PC-9 (cell line): ENCODE data around the gene AGAP1. TPM values are rescaled to one million over a fixed set of nuclear protein-coding genes. Genes with fewer than 3 reads are reported as not detected.
A peak's percentile ranks its signal among the peaks of the same experiment; 100 is the strongest.

ENCODE experiments used
- BruUV-seq: library from RNA; stranded (reverse); fragments of 400-500 nt; replicated peaks from 2 replicates; lab custom pipeline; 2021; lab: Mats Ljungman, UMichigan
- CTCF ChIA-PET: fragments of 300-600 bp; sonication (Branson Sonifier 250); formaldehyde crosslinking; loops from one replicate; lab custom pipeline; 2022; ENCODE audit warnings: antibody characterized with exemption; lab: Charles Lee
- POLR2A ChIA-PET: fragments of 300-600 bp; sonication (Branson Sonifier 250); formaldehyde crosslinking; loops from one replicate; lab custom pipeline; 2022; ENCODE audit warnings: antibody characterized with exemption; ENCODE audit not compliant: unreplicated experiment; lab: Charles Lee
- DNase-seq, 2 experiments: peaks; one replicate each; pipeline versions ENCODE4 v3.0.0 to v3.0.0-alpha.2; 2015 to 2022; ENCODE audit warnings: mixed read lengths in 1 of 2
- H2AFZ ChIP-seq: fragments of 200-600 bp; sonication (generic); 2 replicates; pipeline ENCODE4 v1.8.1; 2017; ENCODE audit warnings: antibody characterized with exemption
- H3F3A ChIP-seq: fragments of 200-600 bp; sonication (generic); 2 replicates; pipeline ENCODE4 v1.8.1; 2017; ENCODE audit warnings: antibody characterized with exemption, mild to moderate bottlenecking, low read depth; ENCODE audit not compliant: insufficient read depth
- H3K27ac ChIP-seq: fragments of 200-600 bp; sonication (generic); 2 replicates; pipeline ENCODE4 v1.6.1; 2016; ENCODE audit warnings: mixed run types
- H3K27me3 ChIP-seq: fragments of 200-600 bp; sonication (generic); 2 replicates; pipeline ENCODE4 v1.6.1; 2016; ENCODE audit warnings: low read depth, mixed run types; ENCODE audit not compliant: insufficient read depth
- H3K36me3 ChIP-seq: fragments of 200-600 bp; sonication (generic); 2 replicates; pipeline ENCODE4 v1.6.1; 2016; ENCODE audit warnings: low read depth, mixed run types
- H3K4me1 ChIP-seq: fragments of 200-600 bp; sonication (generic); replicated peaks from 2 replicates; pipeline ENCODE4 v1.6.1; 2016; ENCODE audit warnings: mixed run types; ENCODE audit not compliant: insufficient read depth
- H3K4me2 ChIP-seq: fragments of 200-600 bp; sonication (generic); 2 replicates; pipeline ENCODE4 v1.6.1; 2017; ENCODE audit warnings: mixed run types
- H3K4me3 ChIP-seq: fragments of 200-600 bp; sonication (generic); 2 replicates; pipeline ENCODE4 v1.6.1; 2016; ENCODE audit warnings: mixed run types
- H3K79me2 ChIP-seq: fragments of 200-600 bp; sonication (generic); 2 replicates; pipeline ENCODE4 v1.6.1; 2017; ENCODE audit warnings: low read depth, mixed run types
- H3K9me2 ChIP-seq: fragments of 200-600 bp; sonication (generic); 2 replicates; pipeline ENCODE4 v1.8.1; 2017; ENCODE audit warnings: mild to moderate bottlenecking; ENCODE audit not compliant: insufficient read depth
- H3K9me3 ChIP-seq: fragments of 200-600 bp; sonication (generic); 2 replicates; pipeline ENCODE4 v1.8.1; 2016; ENCODE audit warnings: low read depth; ENCODE audit not compliant: insufficient read depth
- H4K20me1 ChIP-seq: fragments of 200-600 bp; sonication (generic); 2 replicates; pipeline ENCODE4 v1.8.1; 2017; ENCODE audit not compliant: insufficient read depth
- CTCF ChIP-seq: fragments of 200-600 bp; sonication (generic); conservative IDR thresholded peaks from 2 replicates; pipeline ENCODE4 v1.6.1; 2017; ENCODE audit warnings: mixed run types, antibody characterized with exemption, mild to moderate bottlenecking, moderate library complexity
- EZH2 ChIP-seq: fragments of 200-600 bp; sonication (generic); IDR thresholded peaks from 2 replicates; pipeline ENCODE4 v1.8.0; 2017; ENCODE audit warnings: antibody characterized with exemption, low read depth
- intact Hi-C: fragments of 100-400 bp; cut with micrococcal nuclease; formaldehyde crosslinking; loops from one replicate; pipeline ENCODE4 v1.10.0; 2022; ENCODE audit not compliant: unreplicated experiment
- total RNA-seq: library from RNA; stranded (reverse); gene quantifications from 2 replicates; pipeline ENCODE4 v1.2.3, GENCODE V29; 2021

Gene AGAP1
- total RNA-seq, 1 experiment from 2014 or later: 91.4 TPM

GRCh38 chr2:235636546-235636945, 142.7 kb downstream of the AGAP1 start:
- TF ChIP-seq CTCF (no peak), EZH2 (no peak)
- H3F3A ChIP-seq: peaks cover 7% of the 10 kb centered on the region; the same call in 1 of the 2 replicates
- intact Hi-C loops: no loop called here
- no TSS peak for BruUV-seq
- peaks cover 95% of the 10 kb centered on the region for H3K79me2 ChIP-seq
- H3K9me3 ChIP-seq: no peaks in the 10 kb centered on the region
- H3K27me3 ChIP-seq: no peaks in the 10 kb centered on the region
- H3K9me2 ChIP-seq: no peaks in the 10 kb centered on the region
- no peak overlapping the region for H2AFZ ChIP-seq
- H3K4me2 ChIP-seq: no peak overlapping the region
- H4K20me1 ChIP-seq: peaks cover 80% of the 10 kb centered on the region
- H3K27ac ChIP-seq: no peak overlapping the region
- H3K36me3 ChIP-seq: no peaks in the 10 kb centered on the region
- CTCF ChIA-PET: no interaction called here
- no peak for DNase-seq
- H3K4me1 ChIP-seq: no peaks in the 10 kb centered on the region
- no peak overlapping the region for H3K4me3 ChIP-seq
- POLR2A ChIA-PET: interaction anchor here (0.9 kb wide), 1 partner anchor 91 kb away, joined by 4 read pairs; no protein-coding TSS in a partner anchor

GRCh38 chr2:235637896-235638295, 144.1 kb downstream of the AGAP1 start:
- CTCF ChIA-PET: interaction anchor here (0.5 to 1.2 kb wide), 2 partner anchors 11 to 108 kb away, joined by 3 to 5 read pairs; no protein-coding TSS in a partner anchor
- H4K20me1 ChIP-seq: peaks cover 80% of the 10 kb centered on the region
- H3K9me3 ChIP-seq: no peaks in the 10 kb centered on the region
- no peak overlapping the region for H3K27ac ChIP-seq
- H3K9me2 ChIP-seq: no peaks in the 10 kb centered on the region
- H3K4me1 ChIP-seq: no peaks in the 10 kb centered on the region
- H3K4me3 ChIP-seq: no peak overlapping the region
- H3F3A ChIP-seq: peaks cover 7% of the 10 kb centered on the region; the same call in 1 of the 2 replicates
- DNase-seq: no peak
- H3K4me2 ChIP-seq: no peak overlapping the region
- H3K27me3 ChIP-seq: no peaks in the 10 kb centered on the region
- POLR2A ChIA-PET: no interaction called here
- BruUV-seq: no TSS peak
- no peak overlapping the region for H2AFZ ChIP-seq
- H3K36me3 ChIP-seq: no peaks in the 10 kb centered on the region
- H3K79me2 ChIP-seq: peaks cover 95% of the 10 kb centered on the region
- intact Hi-C loops: no loop called here
- TF ChIP-seq CTCF: no peak
- TF ChIP-seq EZH2: no peak

- TF ChIP-seq EZH2 (no peak), CTCF (peak; percentile 37; the same call in 1 of the 2 replicates)
Observed at GRCh38 chr2:235638541-235639427, 144.9 kb downstream of the AGAP1 start.

More at GRCh38 chr2:235638541-235639427, 144.9 kb downstream of the AGAP1 start:
- intact Hi-C loops: no loop called here
- no peak for DNase-seq
- Histone ChIP-seq H3K4me1 (no peaks in the 10 kb centered on the region), H2AFZ (no peak overlapping the region), H3K36me3 (no peaks in the 10 kb centered on the region), H3K9me3 (no peaks in the 10 kb centered on the region), H3K4me2 (no peak overlapping the region), H4K20me1 (peaks cover 77% of the 10 kb centered on the region), H3K27me3 (no peaks in the 10 kb centered on the region), H3K27ac (no peak overlapping the region), H3K9me2 (no peaks in the 10 kb centered on the region), H3K4me3 (no peak overlapping the region), H3K79me2 (peaks cover 92% of the 10 kb centered on the region), H3F3A (peaks cover under 1% of the 10 kb centered on the region; the same call in 1 of the 2 replicates)
- ChIA-PET CTCF (interaction anchor here (0.5 to 1.2 kb wide), 5 partner anchors 10 to 107 kb away, joined by 3 to 5 read pairs (median 4); no protein-coding TSS in a partner anchor), POLR2A (no interaction called here)
- BruUV-seq: no TSS peak
